Stimulated activated CD8-positive, alpha-beta memory T cell treated with anti-CD3 and anti-CD28 coated beads, Interleukin-15, amount 100 ng/mL, for 48 hours (primary cell): ENCODE measurements around the gene RAB19.

Experiments used
- DNase-seq, 2 donors: peaks; one replicate each; pipeline ENCODE4 v3.0.0-alpha.2; 2020; ENCODE audit warnings: low read depth in 2 of 2

The RAB19 gene, protein sequence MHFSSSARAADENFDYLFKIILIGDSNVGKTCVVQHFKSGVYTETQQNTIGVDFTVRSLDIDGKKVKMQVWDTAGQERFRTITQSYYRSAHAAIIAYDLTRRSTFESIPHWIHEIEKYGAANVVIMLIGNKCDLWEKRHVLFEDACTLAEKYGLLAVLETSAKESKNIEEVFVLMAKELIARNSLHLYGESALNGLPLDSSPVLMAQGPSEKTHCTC

DNA sequence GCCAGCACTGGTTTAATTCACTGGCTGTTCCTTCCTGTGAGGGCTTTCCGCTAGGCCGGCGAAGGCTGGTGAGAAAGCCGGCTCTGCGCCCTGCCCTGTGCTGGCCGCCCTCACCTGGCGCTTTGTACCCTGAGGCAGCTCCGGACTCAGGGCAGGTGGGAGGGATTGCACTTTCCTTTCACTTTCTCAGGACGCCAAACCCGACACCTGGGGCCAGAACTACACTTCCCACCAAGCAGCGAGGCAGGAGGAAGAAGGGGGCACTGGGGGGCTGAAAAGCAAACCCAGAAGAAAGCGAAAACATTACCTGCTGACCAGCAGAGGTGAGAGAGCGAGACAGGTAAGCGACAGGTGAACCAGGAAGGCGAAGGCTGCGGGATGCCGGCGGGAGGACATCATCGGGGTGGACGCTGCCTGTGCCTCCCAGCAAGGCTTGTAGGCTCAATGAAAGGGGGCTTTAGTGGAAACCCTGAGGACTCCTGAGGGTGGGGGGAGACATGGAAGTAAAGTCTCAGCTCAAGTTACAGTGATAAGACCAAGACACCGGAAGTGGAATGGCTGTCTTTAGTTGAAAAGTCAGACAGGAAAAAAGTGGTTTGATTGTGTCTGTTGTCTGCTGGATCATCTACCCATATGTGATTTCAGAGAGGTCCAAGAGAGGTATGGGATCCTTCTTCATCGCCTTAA, at the start of gene RAB19:
Gene RAB19, plus strand, starts transcription at position 181 of the 687 bp plus-strand sequence. CDS start 3,589 bp downstream, outside the sequence.
- peak in 1 of 2 donors; percentile 21 for DNase-seq

DNA sequence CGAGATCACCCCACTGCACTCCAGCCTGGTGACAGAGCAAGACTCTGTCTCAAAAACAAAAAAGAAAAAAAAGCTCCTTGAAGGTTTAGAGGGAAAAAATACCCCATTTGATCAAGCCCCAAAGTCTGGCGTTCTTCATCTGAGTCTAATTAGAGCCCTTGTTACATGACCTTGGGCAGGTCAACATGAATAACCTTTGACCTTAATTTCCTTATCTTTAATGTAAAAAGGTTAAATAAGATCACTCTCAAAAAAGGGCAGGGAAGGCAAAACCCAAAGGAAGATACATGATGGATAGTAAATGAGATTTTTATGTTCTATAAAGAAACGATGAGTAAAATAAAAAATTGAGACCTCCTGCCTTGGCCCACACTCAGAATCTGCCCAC, 45.8 kb upstream of the RAB19 start:
- no peak for DNase-seq

DNA sequence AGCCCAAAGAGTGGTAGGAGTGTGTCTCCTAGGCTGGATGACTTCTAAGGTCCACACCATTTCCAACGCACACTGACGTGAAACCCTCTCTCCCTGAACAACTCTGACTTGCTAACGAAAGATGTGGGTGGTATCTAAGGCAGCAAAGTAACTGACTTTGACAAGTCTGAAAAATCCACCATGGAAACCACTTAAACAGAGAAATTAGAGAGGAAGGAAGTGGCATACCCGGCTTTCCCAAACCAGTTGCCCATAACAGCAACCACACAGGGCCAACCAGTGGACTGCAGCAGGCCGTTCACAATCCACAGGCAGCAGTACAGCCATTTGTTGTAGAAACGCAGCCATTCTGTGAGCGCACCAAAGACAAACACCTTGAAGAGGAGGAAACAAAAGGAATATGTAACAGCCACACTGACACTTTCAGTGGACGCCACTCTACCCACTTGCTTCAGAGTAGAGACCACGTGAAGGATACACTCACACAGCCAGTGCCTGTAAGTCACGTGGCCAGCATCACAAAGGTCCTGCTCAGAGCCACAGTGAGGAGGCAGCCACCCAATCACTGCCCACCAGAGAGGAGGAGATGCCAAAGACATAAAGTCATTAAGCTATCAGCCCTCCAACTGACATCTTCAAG, 45.3 kb upstream of the RAB19 start:
- peak in 1 of 2 donors; percentile 27 for DNase-seq

DNA sequence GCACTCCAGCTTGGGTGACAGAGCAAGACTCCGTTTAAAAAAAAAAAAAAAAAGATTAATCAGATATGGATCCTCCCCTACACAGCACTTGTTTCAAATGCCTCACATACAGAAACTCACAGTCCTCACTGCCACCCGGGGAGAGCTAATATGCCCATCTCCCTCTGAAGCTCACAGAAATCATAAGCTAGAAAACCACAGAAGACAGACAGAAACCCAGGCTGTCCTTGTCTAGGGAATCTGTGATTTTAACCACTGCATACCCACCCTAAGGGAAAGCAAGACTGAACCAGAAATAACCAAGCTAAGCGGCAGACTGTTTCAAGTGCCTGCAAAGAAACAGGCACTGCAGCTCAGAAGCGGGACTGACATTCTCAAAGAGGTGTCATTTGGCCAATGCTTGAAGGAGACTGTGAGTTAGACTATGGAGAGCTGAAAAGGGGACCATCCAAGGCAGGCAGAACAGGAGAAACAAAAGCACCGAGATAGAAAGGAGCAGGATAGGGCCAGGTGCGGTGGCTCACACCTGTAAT, 43.1 kb upstream of the RAB19 start:
- DNase-seq, result no peak

DNA sequence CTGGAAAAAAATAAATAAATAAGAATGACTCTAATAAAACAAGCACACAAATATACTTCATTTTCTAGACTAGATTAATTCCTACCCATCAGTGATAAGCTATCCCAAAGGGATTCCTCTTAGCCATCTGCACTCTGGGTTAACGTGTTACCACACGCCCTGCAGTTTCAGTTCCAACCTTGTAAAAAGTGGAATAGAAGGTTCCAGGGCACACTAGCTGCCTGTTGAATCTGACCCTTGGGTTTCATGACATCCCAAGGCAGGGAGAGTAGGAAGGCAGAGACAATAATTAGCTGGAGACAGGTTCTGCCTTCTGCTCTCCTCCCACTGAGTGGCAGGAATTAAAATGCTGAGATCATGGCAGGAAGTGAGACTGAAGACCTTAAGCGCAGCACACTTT, 39.0 kb upstream of the RAB19 start:
- no peak for DNase-seq

DNA sequence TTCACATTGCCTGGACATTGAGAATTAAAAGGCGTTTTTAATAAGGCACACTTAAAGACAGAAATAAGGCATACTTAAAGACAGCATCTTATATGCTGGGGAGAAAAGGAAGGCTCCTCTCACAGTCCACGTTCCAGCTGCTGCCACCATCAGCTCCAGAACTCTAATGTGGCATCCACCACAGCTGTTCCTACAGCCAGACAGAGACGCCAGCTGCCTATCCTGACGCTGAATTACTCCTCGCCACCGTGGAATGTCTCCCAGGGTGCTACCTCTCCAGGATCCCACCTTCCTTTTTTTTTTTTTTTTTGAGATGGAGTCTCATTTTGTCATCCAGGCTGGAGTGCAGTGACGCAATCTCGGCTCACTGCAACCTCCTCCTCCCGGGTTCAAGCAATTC, 36.3 kb upstream of the RAB19 start:
- no peak for DNase-seq

DNA sequence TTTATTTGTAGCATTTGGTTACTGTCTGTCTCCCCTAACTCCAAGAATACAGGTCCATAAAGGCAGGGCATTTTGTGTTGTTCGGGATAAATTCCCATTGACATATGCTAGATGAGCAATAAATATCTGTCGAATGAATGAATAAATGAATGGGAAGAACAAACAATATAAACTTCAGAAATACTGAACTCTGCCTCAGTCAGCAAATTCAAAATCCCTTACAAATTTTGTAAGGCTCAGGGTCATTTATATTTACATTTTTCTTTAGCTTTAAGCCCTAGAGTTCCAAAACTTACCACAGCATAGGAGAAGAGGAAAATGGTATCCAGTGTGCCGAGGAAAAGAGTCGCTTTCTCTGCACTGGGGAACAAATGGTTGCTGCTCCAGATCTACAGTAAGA, 34.6 kb upstream of the RAB19 start:
- DNase-seq, result no peak

DNA sequence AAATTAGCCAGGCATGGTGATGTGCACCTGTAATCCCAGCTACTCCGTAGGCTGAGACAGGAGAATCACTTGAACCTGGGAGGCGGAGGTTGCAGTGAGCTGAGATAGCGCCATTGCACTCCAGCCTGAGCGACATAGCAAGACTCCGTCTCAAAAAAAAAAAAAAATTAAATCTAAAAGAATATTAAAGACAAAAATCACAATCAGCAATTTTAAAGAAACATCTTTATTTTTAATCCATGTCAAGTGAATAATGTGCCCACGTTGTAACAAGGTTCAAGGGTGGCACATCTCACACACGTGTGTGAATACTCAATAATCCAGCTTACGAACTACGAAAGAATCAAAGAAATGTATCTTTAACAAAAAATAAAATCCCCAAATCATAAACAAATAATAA, 28.5 kb upstream of the RAB19 start:
- no peak for DNase-seq

DNA sequence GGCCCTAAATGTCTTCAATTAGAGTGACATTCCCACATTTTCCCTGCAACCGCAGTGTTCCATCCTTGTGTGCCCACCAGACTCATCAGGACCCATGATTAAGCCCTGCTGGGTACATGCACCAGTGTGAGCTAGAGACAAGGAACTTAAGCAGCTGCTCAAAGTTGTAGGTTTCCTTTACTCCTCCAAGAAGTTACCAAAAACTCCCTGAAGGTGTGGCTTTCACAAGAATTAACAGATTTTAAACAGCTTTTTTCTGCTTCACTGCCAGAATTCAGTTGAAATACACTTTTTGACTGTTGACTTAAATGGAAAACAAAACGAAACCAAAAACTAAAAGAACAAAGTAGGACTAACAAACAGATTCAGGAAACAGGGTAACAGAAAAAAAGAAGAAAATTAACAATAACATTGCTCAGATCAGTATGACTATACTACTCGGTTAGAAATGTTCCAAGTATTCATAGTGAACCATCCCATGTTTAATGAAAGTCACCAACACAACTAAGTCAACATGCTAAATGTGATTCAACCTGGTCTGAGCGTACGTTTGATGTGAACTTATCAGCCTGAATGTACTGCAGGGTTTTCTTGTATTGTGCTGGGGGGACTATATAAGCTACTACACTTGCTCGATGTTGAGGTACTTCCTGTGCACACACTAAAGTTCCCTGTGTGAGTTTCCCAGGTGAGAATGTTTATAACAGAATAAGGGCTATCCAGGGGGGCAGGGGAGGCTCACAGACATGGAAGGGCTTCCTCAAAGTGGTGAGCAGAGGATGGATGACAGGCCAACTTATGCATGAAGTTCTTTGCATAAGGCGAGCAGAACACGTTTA, 27.7 kb upstream of the RAB19 start:
- DNase-seq, result no peak

DNA sequence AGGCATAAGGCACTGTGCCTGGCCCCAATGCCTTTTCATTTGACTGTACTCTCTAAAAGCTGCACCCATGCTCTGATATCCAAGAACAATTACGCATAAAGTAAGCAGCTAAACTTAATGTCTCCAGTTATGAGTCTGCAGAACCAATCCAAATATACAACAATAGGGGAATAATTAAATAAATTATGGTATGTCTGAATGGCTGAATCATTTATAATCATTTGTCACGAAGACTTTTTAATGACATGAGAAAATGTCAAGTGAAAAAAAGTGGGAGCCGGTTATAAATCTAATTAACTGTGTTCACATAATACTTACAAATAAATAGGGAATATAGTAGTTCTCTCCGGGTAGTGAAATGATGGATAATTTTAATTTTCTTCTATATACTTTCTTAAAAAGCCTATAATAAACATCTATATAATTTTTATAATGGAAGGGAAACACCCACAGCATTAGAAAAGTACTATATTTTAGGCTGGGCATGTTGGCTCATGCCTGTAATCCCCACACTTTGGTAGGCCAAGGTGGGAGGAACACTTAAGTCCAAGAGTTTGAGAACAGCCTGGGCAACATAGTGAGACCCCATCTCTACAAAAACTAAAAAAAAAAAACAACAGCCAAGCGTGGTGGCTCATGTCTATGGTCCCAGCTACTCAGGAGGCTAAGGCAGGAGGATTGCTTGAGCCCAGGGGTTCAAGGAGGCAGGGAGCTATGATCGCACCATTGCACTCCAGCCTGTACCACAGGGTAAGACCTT, 19.7 kb upstream of the RAB19 start:
- no peak for DNase-seq

DNA sequence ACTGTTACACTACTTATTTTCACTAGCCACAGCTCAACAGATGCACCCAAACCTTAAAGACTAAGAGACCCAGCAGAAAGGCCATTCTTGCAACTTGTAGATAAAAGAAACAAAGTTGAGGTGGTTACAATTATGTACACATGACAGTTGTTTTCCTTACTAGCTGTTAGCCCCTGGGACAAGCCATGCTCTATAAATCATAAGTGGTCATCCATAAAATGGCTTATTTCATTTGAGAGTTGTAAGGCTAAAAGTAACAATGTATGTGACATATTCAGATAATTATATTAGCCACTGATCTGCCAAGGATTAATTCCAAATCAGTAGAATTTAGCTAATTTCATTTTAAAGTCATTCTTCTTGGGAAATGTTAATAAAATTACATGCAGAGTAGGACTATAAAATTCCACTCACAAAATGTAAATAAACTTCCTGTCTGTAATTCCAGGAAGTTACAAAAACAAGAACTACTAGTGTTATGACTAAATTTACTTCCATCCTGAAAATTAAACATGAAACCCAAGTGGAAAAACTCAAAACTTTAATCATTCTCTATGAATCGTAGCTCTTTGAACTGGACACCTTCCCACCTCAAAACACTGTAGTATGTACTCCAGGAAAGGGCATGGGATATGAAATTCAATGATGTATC, 18.8 kb upstream of the RAB19 start:
- no peak for DNase-seq

DNA sequence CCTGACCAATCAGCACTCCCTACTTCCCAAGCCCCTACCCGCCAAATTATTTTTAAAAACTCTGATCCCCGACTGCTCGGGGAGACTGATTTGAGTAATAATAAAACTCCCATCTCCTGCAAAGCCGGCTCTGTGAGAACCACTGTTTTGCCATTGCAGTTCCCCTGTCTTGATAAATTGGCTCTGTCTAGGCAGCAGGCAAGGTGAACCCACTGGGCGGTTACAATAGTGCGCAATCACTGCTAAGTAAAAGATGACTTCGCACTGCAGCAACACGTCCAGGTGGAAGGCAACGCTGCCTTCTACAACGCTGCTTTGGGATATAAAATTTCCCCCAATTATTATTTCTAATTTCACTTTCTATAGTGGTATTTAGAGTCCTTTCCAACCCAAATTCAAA, 14.4 kb upstream of the RAB19 start:
- DNase-seq, result no peak

DNA sequence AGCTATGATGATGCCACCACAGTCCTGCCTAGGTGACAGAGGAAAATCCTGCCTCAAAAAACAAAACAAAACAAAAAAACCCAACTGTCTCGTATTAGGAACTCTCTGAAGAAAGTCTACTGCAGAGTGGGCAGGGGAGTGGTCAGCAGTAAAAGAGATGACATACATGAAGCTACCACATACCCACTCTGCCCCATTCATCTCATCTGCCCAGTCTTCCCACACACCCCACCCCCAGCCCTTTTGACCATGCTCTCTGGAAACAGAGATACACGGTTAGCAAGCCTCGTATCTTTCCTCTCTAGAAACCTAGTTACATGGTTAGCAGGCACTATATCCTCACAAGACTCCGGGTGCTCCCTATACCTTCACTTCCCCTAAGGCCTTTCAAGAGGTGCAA, 13.8 kb upstream of the RAB19 start:
- no peak for DNase-seq

DNA sequence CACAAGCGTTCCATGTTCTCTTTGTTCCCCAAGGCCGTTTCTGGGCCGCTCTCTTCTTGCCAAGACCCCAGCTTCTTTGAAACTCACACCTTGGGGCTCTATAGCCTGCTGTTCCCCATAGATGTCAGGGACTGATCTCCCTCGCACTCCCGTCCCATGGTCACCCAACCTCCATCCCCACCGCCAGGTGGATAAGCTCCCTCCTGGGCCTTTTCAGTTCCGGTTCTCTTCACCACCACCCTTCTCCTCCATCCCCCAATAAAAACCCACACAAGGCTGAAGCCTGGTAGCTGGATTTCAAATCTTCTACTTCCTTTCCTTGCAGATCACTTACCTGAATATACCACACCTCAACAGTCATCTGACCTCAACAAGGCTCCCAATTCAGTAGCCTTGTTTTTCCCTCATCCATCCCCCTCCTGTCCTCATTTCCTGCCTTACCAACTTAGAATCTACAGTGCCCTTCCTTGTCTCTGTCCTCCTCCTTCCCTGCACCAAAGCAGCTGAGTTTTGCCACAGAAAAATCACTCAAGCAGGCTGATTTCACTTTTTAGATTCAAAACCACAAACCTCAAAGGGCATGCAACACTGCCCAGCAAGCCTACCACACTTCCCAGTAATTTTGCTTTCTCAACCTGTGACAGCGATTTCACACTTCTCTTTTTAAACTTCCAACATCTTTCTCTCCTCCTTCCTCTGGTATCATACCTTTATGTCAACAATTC, 13.2 kb upstream of the RAB19 start:
- DNase-seq, result no peak

DNA sequence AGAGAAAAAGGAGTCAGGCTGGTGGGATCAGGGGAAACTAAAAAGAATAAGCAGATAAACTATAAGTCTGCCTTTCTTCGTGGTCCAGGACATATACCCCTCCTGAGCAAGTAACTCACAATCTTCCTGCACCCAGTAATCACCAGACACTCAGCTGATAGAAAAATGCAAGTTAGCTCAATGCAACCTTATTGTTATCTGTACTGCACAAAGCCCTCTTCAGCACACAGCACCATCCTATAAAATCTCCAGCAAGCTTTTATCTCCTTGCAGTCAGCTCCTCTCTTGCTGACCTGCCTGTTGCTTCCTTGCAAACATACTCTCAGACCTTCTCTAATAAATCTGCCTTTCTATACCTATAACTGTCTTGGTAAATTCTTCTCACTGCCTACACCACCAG, 12.2 kb upstream of the RAB19 start:
- DNase-seq, result no peak

DNA sequence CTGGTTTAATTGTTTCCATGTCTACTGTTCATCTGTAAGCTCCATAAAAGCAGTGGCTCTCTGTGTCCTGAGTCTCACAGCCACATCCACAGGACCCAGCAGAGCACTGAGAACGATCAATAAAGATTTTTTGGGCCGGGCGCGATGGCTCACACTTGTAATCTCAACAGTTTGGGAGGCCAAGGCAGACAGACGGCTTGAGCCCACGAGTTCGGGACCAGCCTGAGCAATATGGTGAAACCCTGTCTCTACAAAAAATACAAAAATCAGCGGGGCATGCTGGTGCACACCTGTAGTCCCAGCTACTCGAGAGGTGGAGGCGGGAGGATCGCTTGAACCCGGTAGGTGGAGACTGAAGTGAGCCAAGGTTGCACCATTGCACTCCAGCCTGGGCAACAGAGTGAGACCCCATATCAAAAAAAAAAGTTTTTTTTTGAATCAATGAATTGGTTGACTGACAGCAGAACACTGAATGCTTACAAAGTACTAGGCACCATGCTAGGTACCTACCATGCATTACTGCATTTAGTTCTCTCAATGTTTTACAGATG, 10.0 kb upstream of the RAB19 start:
- no peak for DNase-seq

DNA sequence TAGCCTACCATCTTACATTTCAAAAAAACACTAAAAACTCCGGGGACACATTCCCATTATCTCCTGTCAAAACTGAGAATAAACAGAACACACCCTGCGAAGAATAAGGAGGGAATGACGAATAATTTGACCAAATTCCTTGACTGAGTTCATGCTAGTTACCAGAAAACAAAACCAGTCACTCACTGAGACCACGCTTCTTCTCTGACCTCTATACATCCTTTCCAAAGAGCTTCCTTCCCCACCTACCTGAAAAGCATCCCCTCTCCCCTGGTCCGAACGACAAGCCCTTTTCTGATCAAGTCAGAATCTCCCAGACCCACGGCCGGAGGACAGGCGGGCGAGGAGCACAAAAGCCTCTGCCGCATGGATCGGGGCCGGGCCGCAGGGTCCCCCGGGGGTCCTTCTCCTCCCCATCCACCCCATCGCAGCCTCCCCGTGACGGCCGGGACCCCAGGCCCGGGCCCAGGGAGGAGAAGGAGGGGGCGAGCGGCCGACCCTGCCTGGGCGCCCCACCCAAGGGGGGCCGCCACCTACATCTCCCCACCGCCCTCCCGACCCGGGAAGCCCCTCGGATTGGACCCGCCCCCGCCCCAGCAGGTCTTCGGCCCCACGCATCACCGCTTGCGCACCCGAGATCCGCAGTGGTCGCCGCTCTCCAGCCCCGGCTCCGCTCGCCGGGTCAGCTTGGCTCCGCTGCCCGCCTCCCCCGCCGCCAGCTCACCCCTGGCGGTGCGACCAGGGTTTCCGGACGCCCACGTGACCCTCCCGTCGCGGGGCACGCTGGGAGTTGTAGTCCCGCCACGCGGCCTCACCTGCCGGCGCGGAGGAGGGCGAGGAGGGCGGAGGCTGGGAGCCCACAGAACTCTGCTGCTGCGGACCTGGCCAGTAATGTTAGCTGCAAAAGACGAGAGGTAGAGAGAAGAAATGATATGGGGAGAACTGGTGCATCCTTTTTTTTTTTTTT, 5.8 kb upstream of the RAB19 start, which contains the start of gene SLC37A3:
Gene SLC37A3, minus strand, starts transcription at position 747 of the 967 bp plus-strand sequence. CDS start 16,004 bp downstream, outside the sequence.
- DNase-seq, result peak; percentile 79 to 84

DNA sequence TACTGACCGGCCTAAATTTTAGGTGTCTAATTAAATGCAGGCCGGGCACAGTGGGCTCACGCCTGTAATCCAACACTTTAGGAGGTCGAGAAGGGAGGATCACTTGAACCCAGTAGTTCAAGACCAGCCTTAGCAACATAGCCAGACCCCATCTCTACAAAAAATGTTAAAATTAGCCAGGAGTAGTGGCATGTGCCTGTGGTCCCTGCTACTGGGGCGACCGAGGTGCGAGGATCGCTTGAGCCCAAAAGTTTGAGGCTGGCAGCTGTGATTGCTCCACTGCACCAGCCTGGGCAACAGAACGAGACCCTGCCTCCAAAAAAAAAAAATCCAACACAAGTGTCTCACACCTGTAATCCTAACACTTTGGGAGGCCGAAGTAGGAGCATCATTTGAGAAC, 5.0 kb upstream of the RAB19 start:
- DNase-seq, result no peak
